Heart left ventricle (tissue), 13 donors: Measurements from ENCODE around the gene PRR16.

Source experiments
- CTCF ChIP-seq, 12 donors: fragments of 200-600 bp; sonication (generic) in 4 of 12; IDR thresholded peaks; one replicate each; pipeline versions ENCODE4 v1.5.0 to v1.8.0; 2018 to 2022; ENCODE audit warnings: antibody characterized with exemption in 12 of 12, mild to moderate bottlenecking in 5 of 12
- POLR2A ChIP-seq, 2 donors: fragments of 450-650 bp; IDR thresholded peaks; one replicate each; pipeline ENCODE4 v1.6.1; 2017; ENCODE audit warnings: antibody characterized with exemption in 2 of 2, mild to moderate bottlenecking in 2 of 2, moderate library complexity in 2 of 2
- donor health status: ischemic (EF 13 %, LVEDD 7.1; RV severe dilation, severe dysfunction).
- donor health status: DM: no; HTN: yes; CAD: no.
- donor health status: DM: no; HTN: no; CAD: no.
- donor health status: ischemic (EF 25% LVEDD 6.9; RV normal size, moderate dysfunction).
- donor health status: ischemic (EF 25% LVEDD 5.7; RV mildly dilated, moderate dysfunction).
- donor health status: ischemic (EF 35%, LVEDD 5.7; RV mildly dilated, moderate dysfunction).
- donor health status: nonischemic (EF 11% LVEDD 7.7; RV severe dilation, severe dysfunction).
- donor health status: DM: yes; HTN: yes; CAD: no.
- donor health status: PGD.
- donor health status: ischemic (EF 29% LVEDD 5.4; RV normal size, mild dysfunction).
- donor health status: nonischemic (EF 23%, LVEDD 6.1; RV moderate dilation, normal function).

- TF ChIP-seq CTCF (IDR thresholded peaks at IDR 0.05) (no peak), POLR2A (IDR thresholded peaks at IDR 0.05) (no peak)
Observed at GRCh38 chr5:120436996-120437395, 27.1 kb upstream of the PRR16 start.
